Activated CD4-positive, alpha-beta T cell treated with anti-CD3 and anti-CD28 coated beads, Interleukin-2, amount 50 U/mL, for 1 hour (primary cell): ENCODE results near the gene PDLIM3.
"Not testable (repeated sequence)": the region's sequence is repeated elsewhere in the genome, so short reads cannot be mapped to it uniquely, and the experiment has no call there.

ENCODE experiments used
- DNase-seq: peaks from one replicate; pipeline ENCODE4 v3.0.0-alpha.2; 2020

PDLIM3 gene

GRCh38 chr4:185552254-185552653 lies 16.9 kb upstream of the PDLIM3 start:
- no peak for DNase-seq

DNA sequence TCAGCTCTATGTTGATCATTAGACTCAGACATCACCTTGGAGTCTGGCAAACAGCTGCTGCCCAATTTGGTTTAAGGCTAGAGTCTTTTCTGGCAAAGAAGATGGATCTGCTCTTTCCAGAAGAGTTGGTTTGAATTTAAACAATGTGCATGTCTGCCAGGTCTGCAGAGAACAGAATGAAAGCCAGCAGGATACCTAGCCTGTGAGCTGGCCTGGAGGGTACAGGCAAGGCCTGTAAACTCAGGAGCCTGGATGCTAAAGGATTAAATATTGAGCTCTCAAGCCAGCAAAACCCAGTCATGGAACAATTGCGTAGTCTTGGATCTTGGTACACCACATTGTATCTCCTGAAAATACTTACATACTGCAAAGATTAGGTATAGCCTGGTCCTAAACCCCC lies 15.6 kb upstream of the PDLIM3 start:
- DNase-seq: no peak

GRCh38 chr4:185549095-185549639 lies 13.9 kb upstream of the PDLIM3 start:
- no peak for DNase-seq

GRCh38 chr4:185548587-185548986 lies 13.3 kb upstream of the PDLIM3 start:
- no peak for DNase-seq

GRCh38 chr4:185546335-185546734 lies 11.0 kb upstream of the PDLIM3 start:
- no peak for DNase-seq

DNA sequence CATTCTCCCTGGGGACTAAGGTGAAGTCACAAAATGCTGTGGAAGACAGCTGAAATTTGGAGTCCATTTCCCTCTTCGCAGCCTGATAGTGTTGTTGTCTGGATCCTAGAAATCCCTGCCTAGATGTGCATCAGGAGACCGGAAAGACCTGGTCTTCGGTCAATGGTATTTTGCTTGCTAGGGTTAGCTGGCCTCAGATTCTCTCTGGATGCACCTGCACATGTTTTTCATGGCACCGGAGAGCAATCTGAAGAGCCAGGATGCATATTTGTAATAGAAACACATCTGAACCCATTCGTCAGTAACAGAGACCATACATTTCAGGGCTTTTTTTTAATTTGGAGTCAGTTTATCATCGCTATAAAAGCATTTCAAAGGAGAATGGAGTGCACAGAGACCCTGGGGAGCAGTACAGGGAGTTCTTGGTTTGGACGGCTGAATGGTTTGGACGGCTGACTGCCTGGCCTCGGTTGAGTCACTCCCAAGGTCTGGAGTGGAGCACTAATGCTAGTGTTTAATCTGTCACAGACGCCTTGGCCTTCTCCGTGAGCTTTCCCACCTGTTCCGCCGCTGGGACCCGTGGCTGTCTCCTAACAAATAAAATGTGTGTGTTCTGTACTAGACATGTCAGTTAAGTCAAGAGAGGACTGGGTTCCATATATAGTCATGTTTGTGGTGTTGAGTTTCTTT lies 7.5 kb upstream of the PDLIM3 start:
- no peak for DNase-seq

DNA sequence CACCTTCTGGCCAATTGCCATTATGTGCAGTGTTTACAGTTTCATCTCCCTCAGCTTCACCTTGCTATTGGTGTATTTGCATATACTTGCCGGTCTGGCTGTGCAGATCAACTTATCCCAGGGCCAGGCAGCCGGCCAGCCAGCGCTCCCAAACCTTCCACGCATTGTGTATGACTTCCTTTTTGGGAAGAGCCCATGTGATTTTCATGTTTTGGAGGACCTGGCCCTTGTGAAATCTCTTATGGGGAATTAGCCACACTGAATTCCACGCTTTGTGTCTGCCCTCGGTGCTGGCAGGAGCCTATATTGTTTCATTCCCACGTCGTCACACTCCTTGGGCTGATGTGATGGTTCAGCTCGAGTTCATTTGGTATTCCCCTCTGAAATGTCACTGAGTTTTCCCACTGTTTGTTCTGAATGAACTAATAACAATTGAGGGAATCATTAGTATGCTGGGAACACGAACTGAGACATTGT lies 6.0 kb upstream of the PDLIM3 start:
- DNase-seq: no peak

- no peak for DNase-seq
These were observed 5.3 kb upstream of the PDLIM3 start for GRCh38 chr4:185540487-185541120.

GRCh38 chr4:185540040-185540439 lies 4.7 kb upstream of the PDLIM3 start:
- no peak for DNase-seq

DNA sequence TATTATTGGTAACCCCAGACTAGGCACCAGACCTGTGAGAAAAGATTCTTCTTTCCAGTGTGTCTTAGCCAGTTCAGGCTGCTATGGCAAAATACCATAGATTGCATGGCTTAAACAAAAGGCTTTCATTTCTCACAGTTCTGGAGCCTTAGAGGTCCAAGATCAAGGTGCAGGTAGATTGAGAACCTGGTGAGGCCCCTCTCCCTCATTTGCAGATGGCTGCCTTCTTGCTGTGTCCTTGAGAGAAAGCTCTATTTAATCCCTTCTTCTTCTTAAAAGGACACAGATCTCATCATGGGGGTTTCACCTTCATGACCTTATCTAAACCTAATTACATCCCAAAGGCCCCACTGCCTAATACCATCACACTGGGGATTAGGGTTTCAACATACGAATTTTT lies 3.5 kb upstream of the PDLIM3 start:
- DNase-seq: no peak

GRCh38 chr4:185536411-185536709 lies 1.1 kb upstream of the PDLIM3 start:
- no peak for DNase-seq

GRCh38 chr4:185535612-185536410 lies 504 bp upstream of the PDLIM3 start:
- DNase-seq: no peak

GRCh38 chr4:185534511-185534865 lies 819 bp downstream of the PDLIM3 start:
- no peak for DNase-seq

DNA sequence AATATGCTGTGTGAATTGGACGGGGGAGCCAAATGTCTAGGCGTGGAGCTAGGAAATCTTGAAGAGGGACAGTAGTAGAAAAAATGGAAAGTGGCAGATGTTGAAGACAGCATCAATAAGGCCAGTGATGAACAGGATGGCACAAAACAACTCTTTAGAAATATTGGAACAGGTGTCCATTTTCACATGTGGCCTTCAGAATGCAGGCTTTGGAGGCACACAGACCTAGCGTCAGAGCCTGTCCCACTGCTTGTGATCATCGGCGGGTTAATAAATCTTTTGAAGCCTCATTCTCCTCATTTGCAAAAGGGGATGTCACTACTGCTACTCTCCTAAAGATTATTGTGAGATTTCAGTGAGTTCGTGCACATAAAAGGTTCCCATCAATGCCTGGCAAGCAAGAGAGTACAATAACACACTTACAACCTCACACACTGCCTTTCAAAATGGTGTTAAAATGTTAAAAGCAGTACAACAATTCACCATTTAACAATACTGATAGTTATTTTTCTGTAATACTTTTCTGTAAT lies 2.4 kb downstream of the PDLIM3 start:
- DNase-seq: no peak

DNA sequence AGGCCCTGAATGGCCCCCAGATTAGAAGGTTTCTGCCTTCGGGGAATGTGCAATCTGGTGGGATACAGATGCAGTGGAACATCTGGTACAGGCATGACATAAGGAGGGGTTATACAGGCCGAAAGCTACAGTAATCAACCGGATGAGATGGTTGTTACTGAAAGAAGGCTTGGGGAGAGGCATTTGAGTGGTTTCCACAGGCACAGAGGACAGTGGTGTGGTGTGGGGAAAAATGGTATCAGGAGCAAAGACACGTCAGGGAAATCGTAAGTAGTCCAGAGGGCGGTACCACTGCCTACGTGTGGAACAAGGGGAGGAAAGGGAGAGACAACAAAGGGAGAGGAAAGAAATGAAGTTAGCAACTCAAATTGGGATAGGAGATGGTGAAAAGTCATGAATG lies 3.0 kb downstream of the PDLIM3 start:
- DNase-seq: no peak

- not testable (repeated sequence) for DNase-seq
These were observed 3.7 kb downstream of the PDLIM3 start for GRCh38 chr4:185531654-185532053.

GRCh38 chr4:185529413-185529812 lies 5.9 kb downstream of the PDLIM3 start:
- DNase-seq: no peak

- no peak for DNase-seq
These were observed 10.1 kb downstream of the PDLIM3 start for GRCh38 chr4:185524888-185525863.

- no peak for DNase-seq
These were observed 11.4 kb downstream of the PDLIM3 start for GRCh38 chr4:185523862-185524261.

DNA sequence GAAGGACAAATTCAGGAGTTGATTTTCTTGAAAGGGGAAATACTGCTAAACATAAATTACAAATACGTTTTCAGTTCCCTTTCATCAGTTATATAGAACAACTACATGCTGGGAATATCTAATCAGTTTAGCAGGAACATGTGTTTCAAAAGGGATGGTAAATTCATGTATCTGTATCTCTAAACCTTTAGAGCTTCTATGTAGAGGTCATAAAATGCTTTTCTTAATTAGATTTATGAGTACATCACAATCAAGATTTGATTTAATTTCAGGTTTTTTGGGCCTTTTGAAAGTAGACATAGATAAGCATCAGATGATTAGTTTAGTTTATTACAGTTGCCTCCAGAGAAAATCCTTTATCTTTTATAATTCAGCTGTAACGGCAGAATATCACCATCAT lies 12.9 kb downstream of the PDLIM3 start:
- DNase-seq: no peak

DNA sequence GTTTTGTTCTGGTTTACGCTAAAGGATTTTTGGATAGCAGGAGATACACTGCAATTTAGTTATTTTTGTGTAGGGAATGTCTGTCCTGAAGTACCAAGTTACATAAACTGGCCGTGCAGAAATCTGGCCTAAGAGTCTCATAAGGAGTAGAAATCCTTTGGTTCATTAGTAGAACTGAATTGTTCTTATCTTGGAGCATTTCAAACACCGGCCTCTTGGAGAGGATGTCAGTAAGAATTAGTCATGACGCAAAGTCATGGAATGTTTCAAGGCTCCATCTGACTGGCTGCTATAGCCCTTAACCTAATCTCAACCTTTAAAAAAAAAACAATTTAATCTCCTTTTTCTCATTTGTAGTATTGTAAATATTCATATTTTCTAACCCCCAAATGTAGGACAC lies 15.2 kb downstream of the PDLIM3 start:
- no peak for DNase-seq

DNA sequence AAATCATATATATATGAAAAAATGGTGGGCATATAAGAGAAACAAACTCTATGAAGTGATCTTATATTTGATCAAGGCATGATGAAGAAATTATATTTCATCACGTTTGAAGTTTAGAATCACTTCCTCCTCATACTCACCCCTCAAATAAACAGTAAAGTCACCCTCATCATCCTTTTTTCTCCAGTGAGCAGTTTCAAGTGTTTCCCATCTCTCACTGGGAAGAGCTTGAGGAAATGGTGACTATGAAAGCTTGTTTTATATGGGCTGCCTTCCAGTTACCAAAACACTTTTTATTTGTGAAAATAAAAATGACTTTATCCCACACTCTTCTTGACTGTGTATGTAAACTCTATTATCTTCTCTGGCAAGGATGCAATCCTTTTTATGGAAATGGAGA lies 16.8 kb downstream of the PDLIM3 start:
- DNase-seq: no peak
